HEK293T (cell line): ENCODE measurements around the gene ANKRD29.

ENCODE experiments used
- ARNT ChIP-seq: fragments of 450-650 bp; IDR thresholded peaks from 2 replicates; pipeline ENCODE4 v1.6.1; 2017; ENCODE audit warnings: mild to moderate bottlenecking
- BHLHE40 ChIP-seq: fragments of 450-650 bp; IDR thresholded peaks from 2 replicates; pipeline ENCODE4 v1.6.1; 2016; ENCODE audit warnings: mild to moderate bottlenecking, moderate library complexity, borderline replicate concordance
- ELF4 ChIP-seq: fragments of 450-650 bp; IDR thresholded peaks from 2 replicates; pipeline ENCODE4 v1.6.1; 2017; ENCODE audit warnings: antibody characterized with exemption
- FOXK2 ChIP-seq: fragments of 450-650 bp; IDR thresholded peaks from 2 replicates; pipeline ENCODE4 v1.6.1; 2016; ENCODE audit warnings: mild to moderate bottlenecking
- FOXM1 ChIP-seq: fragments of 450-650 bp; IDR thresholded peaks from 2 replicates; pipeline ENCODE4 v1.6.1; 2017; ENCODE audit warnings: mild to moderate bottlenecking, borderline replicate concordance
- HDGF ChIP-seq: fragments of 450-650 bp; IDR thresholded peaks from 2 replicates; pipeline ENCODE4 v1.6.1; 2017; ENCODE audit warnings: antibody characterized with exemption, borderline replicate concordance
- L3MBTL2 ChIP-seq: fragments of 450-650 bp; conservative IDR thresholded peaks from 2 replicates; pipeline ENCODE4 v1.6.1; 2016; ENCODE audit warnings: mild to moderate bottlenecking
- LEF1 ChIP-seq: fragments of 450-650 bp; IDR thresholded peaks from 2 replicates; pipeline ENCODE4 v1.6.1; 2017; ENCODE audit warnings: mild to moderate bottlenecking, borderline replicate concordance
- NFRKB ChIP-seq: fragments of 450-650 bp; IDR thresholded peaks from 2 replicates; pipeline ENCODE4 v1.6.1; 2016; ENCODE audit warnings: mild to moderate bottlenecking, moderate library complexity
- SP1 ChIP-seq: fragments of 450-650 bp; IDR thresholded peaks from 2 replicates; pipeline ENCODE4 v1.6.1; 2017
- SUZ12 ChIP-seq: fragments of 450-650 bp; IDR thresholded peaks from 2 replicates; pipeline ENCODE4 v1.6.1; 2016; ENCODE audit warnings: mild to moderate bottlenecking
- TARDBP ChIP-seq: fragments of 450-650 bp; IDR thresholded peaks from 2 replicates; pipeline ENCODE4 v1.6.1; 2016
- ZNF384 ChIP-seq: fragments of 450-650 bp; IDR thresholded peaks from 2 replicates; pipeline ENCODE4 v1.6.1; 2016

GRCh38 chr18:23711426-23711825 is 48.7 kb upstream of the ANKRD29 start:
- TF ChIP-seq TARDBP (no peak), SUZ12 (no peak), NFRKB (no peak), FOXM1 (no peak), LEF1 (no peak), SP1 (no peak), BHLHE40 (no peak), FOXK2 (no peak), ARNT (no peak), HDGF (no peak), L3MBTL2 (no peak), ZNF384 (no peak), ELF4 (no peak)
